H1 (cell line): Measurements from ENCODE around the gene KLF5. TPM values are rescaled to one million over a fixed set of nuclear protein-coding genes. Genes with fewer than 3 reads are reported as not detected.

Experiments used
- CTCF ChIA-PET: fragments of 300-600 bp; sonication (Branson Sonifier 250); formaldehyde crosslinking; loops from one replicate; lab custom pipeline; 2021; ENCODE audit not compliant: partially characterized antibody; lab: Charles Lee
- POLR2A ChIA-PET: fragments of 300-600 bp; sonication (Branson Sonifier 250); formaldehyde crosslinking; loops from one replicate; lab custom pipeline; 2021; ENCODE audit warnings: inconsistent platforms; ENCODE audit not compliant: partially characterized antibody; lab: Charles Lee
- DNase-seq, 2 experiments: peaks; one replicate each; pipeline versions ENCODE4 v3.0.0 to v3.0.0-alpha.2; 2010 to 2022; ENCODE audit warnings: low spot score in 2 of 2, low read depth in 1 of 2, mixed read lengths in 1 of 2
- FAIRE-seq: peaks from 2 replicates; lab custom pipeline; 2011; peaks lifted over from hg19 to GRCh38; lab: Jason Lieb, UNC
- H2AFZ ChIP-seq: 2 replicates; pipeline ENCODE4 v1.8.1; 2012; ENCODE audit warnings: low read length, inconsistent platforms
- H2AK5ac ChIP-seq: 2 replicates; pipeline ENCODE4 v1.6.1; 2013; ENCODE audit warnings: low read depth, low read length
- H2BK120ac ChIP-seq: replicated peaks from 2 replicates; pipeline ENCODE3; 2013; ENCODE audit warnings: low read depth, low read length, inconsistent platforms
- H2BK12ac ChIP-seq: 2 replicates; pipeline ENCODE4 v1.6.1; 2013; ENCODE audit warnings: low read depth, low read length
- H2BK15ac ChIP-seq: 2 replicates; pipeline ENCODE4 v1.6.1; 2013; ENCODE audit warnings: low read length
- H2BK20ac ChIP-seq: 2 replicates; pipeline ENCODE4 v1.6.1; 2013; ENCODE audit warnings: low read length
- H2BK5ac ChIP-seq: 2 replicates; pipeline ENCODE4 v1.6.1; 2013; ENCODE audit warnings: low read depth, low read length
- H3K14ac ChIP-seq: 2 replicates; pipeline ENCODE4 v1.6.1; 2013; ENCODE audit warnings: inconsistent platforms; ENCODE audit not compliant: insufficient read length
- H3K18ac ChIP-seq: 2 replicates; pipeline ENCODE4 v1.6.1; 2013; ENCODE audit warnings: low read length; ENCODE audit errors: extremely low read depth
- H3K23ac ChIP-seq: 2 replicates; pipeline ENCODE4 v1.6.1; 2013; ENCODE audit warnings: inconsistent platforms; ENCODE audit not compliant: insufficient read length
- H3K23me2 ChIP-seq: 2 replicates; pipeline ENCODE4 v1.6.1; 2013; ENCODE audit warnings: low read depth, low read length
- H3K27ac ChIP-seq: 2 replicates; pipeline ENCODE4 v1.6.1; 2011; ENCODE audit warnings: low read depth, low read length, inconsistent platforms
- H3K27me3 ChIP-seq, 4 experiments: replicated peaks in 1 of 4; 1 replicate in 1 of 4; 2 replicates in 3 of 4; pipeline versions ENCODE4 v1.6.1 to v1.8.1; 2011 to 2013; ENCODE audit warnings: low read length in 3 of 4, mild to moderate bottlenecking in 3 of 4, inconsistent platforms in 2 of 4, mixed read lengths in 2 of 4, moderate library complexity in 1 of 4; ENCODE audit not compliant: control insufficient read depth in 3 of 4, insufficient read depth in 3 of 4; ENCODE audit errors: extremely low read depth in 1 of 4
- H3K36me3 ChIP-seq, 4 experiments: 2 replicates each; pipeline versions ENCODE4 v1.6.1 to v1.8.1; 2011 to 2013; ENCODE audit warnings: mild to moderate bottlenecking in 4 of 4, low read length in 3 of 4, moderate library complexity in 2 of 4, control low read depth in 1 of 4, inconsistent platforms in 1 of 4; ENCODE audit not compliant: insufficient read depth in 4 of 4, control insufficient read depth in 2 of 4
- H3K4ac ChIP-seq: replicated peaks from 2 replicates; pipeline ENCODE3; 2013; ENCODE audit warnings: low read length, low read depth, mixed read lengths, inconsistent platforms; ENCODE audit not compliant: insufficient read length
- H3K4me1 ChIP-seq, 4 experiments: replicated peaks in 1 of 4; 1 replicate in 1 of 4; 2 replicates in 3 of 4; pipeline versions ENCODE4 v1.6.1 to v1.8.1; 2011 to 2013; ENCODE audit warnings: low read length in 3 of 4, inconsistent platforms in 2 of 4, mixed read lengths in 1 of 4; ENCODE audit not compliant: insufficient read depth in 4 of 4, control insufficient read depth in 3 of 4
- H3K4me2 ChIP-seq, 2 experiments: 2 replicates each; pipeline versions ENCODE4 v1.6.1 to v1.8.1; 2011 to 2013; ENCODE audit warnings: low read depth in 2 of 2, low read length in 2 of 2, control low read depth in 1 of 2, inconsistent platforms in 1 of 2, mild to moderate bottlenecking in 1 of 2; ENCODE audit not compliant: insufficient read depth in 1 of 2
- H3K4me3 ChIP-seq, 4 experiments: fragments of 200-600, 300-600 bp in 1 of 4; sonication (generic), shearing (Covaris generic), sonication (Bioruptor Twin) in 1 of 4; 2 replicates each; pipeline versions ENCODE4 v1.5.1 to v1.8.1; 2011 to 2016; ENCODE audit warnings: low read length in 4 of 4, low read depth in 3 of 4, control low read depth in 2 of 4, inconsistent platforms in 2 of 4, mild to moderate bottlenecking in 2 of 4, mixed read lengths in 1 of 4, moderate library complexity in 1 of 4; ENCODE audit not compliant: insufficient read depth in 2 of 4; ENCODE audit errors: extremely low read depth in 1 of 4
- H3K56ac ChIP-seq: replicated peaks from 2 replicates; pipeline ENCODE3; 2013; ENCODE audit warnings: low read depth, mild to moderate bottlenecking, mixed read lengths, low read length, inconsistent platforms; ENCODE audit not compliant: insufficient read length
- H3K79me1 ChIP-seq: 2 replicates; pipeline ENCODE4 v1.6.1; 2013; ENCODE audit warnings: low read depth, low read length, control low read depth
- H3K79me2 ChIP-seq, 2 experiments: 2 replicates each; pipeline versions ENCODE4 v1.6.1 to v1.8.1; 2012 to 2013; ENCODE audit warnings: low read length in 2 of 2, mild to moderate bottlenecking in 2 of 2, inconsistent platforms in 1 of 2; ENCODE audit not compliant: insufficient read depth in 2 of 2, control insufficient read depth in 1 of 2
- H3K9ac ChIP-seq, 4 experiments: replicated peaks in 1 of 4; 1 replicate in 1 of 4; 2 replicates in 3 of 4; pipeline versions ENCODE4 v1.6.1 to v1.8.1; 2011 to 2013; ENCODE audit warnings: low read depth in 3 of 4, low read length in 3 of 4, control low read depth in 2 of 4, mild to moderate bottlenecking in 2 of 4, moderate library complexity in 2 of 4, inconsistent platforms in 1 of 4; ENCODE audit errors: extremely low read depth in 1 of 4
- H3K9me3 ChIP-seq, 2 experiments: 2 replicates each; pipeline versions ENCODE4 v1.6.1 to v1.8.1; 2012 to 2013; ENCODE audit warnings: mild to moderate bottlenecking in 2 of 2, moderate library complexity in 2 of 2, control low read depth in 1 of 2, inconsistent platforms in 1 of 2, low read depth in 1 of 2, low read length in 1 of 2, mixed read lengths in 1 of 2; ENCODE audit not compliant: insufficient read depth in 2 of 2
- H4K20me1 ChIP-seq, 2 experiments: replicated peaks in 1 of 2; 2 replicates each; pipeline versions ENCODE3 to v1.8.1; 2011 to 2013; ENCODE audit warnings: inconsistent platforms in 2 of 2, low read length in 2 of 2, mild to moderate bottlenecking in 1 of 2; ENCODE audit not compliant: insufficient read depth in 2 of 2, control insufficient read depth in 1 of 2
- H4K5ac ChIP-seq: 2 replicates; pipeline ENCODE4 v1.6.1; 2013; ENCODE audit warnings: low read length, low read depth, mixed read lengths, inconsistent platforms; ENCODE audit not compliant: insufficient read length
- H4K8ac ChIP-seq: 2 replicates; pipeline ENCODE4 v1.8.0; 2013; ENCODE audit warnings: mild to moderate bottlenecking, moderate library complexity, low read length, inconsistent platforms; ENCODE audit not compliant: insufficient read depth; ENCODE audit errors: extremely low read depth
- H4K91ac ChIP-seq: replicated peaks from 2 replicates; pipeline ENCODE3; 2013; ENCODE audit warnings: low read length, mixed read lengths, inconsistent platforms; ENCODE audit not compliant: insufficient read length
- BRCA1 ChIP-seq: IDR thresholded peaks from 2 replicates; pipeline ENCODE4 v1.6.1; 2012; ENCODE audit warnings: low read depth, low read length, improper control_type of control experiment
- CBX5 ChIP-seq: fragments of 300-800, 300-1000 bp; sonication (generic); IDR thresholded peaks from 2 replicates; pipeline ENCODE4 v1.7.1; 2016; ENCODE audit warnings: antibody characterized with exemption, low read length, low read depth
- HDAC6 ChIP-seq: IDR thresholded peaks from one replicate; pipeline ENCODE4 v1.7.1; 2012; ENCODE audit warnings: low read depth, mild to moderate bottlenecking, inconsistent platforms, low read length, moderate library complexity
- JUND ChIP-seq: IDR thresholded peaks from 2 replicates; pipeline ENCODE4 v1.6.1; 2011; ENCODE audit warnings: mild to moderate bottlenecking, improper control_type of control experiment, low read length
- KDM4A ChIP-seq: IDR thresholded peaks from one replicate; pipeline ENCODE4 v1.7.1; 2012; ENCODE audit warnings: low read depth, mild to moderate bottlenecking, moderate library complexity, low read length, inconsistent platforms; ENCODE audit not compliant: severe bottlenecking
- KDM5A ChIP-seq: fragments of 200-600 bp; IDR thresholded peaks from 2 replicates; pipeline ENCODE4 v1.7.1; 2012; ENCODE audit warnings: mild to moderate bottlenecking, low read length, inconsistent platforms, mixed read lengths
- POLR2A ChIP-seq, 2 experiments: IDR thresholded peaks; 1 replicate in 1 of 2; 2 replicates in 1 of 2; pipeline ENCODE4 v1.6.1; 2011; ENCODE audit warnings: low read depth in 2 of 2, low read length in 2 of 2, mild to moderate bottlenecking in 2 of 2; ENCODE audit errors: control extremely low read depth in 1 of 2
- RBBP5 ChIP-seq: IDR thresholded peaks from 2 replicates; pipeline ENCODE4 v1.7.1; 2012; ENCODE audit warnings: low read depth, mild to moderate bottlenecking, inconsistent platforms, low read length, moderate library complexity, borderline replicate concordance
- SIN3A ChIP-seq, 2 experiments: IDR thresholded peaks in 1 of 2; conservative IDR thresholded peaks in 1 of 2; 2 replicates each; pipeline ENCODE4 v1.6.1; 2011 to 2012; ENCODE audit warnings: low read length in 2 of 2, improper control_type of control experiment in 1 of 2, low read depth in 1 of 2, mild to moderate bottlenecking in 1 of 2
- SP1 ChIP-seq: IDR thresholded peaks from 2 replicates; pipeline ENCODE4 v1.6.1; 2011; ENCODE audit warnings: low read depth, low read length
- SP2 ChIP-seq: IDR thresholded peaks from 2 replicates; pipeline ENCODE4 v1.6.1; 2012; ENCODE audit warnings: mild to moderate bottlenecking, low read length, inconsistent platforms
- TEAD4 ChIP-seq: IDR thresholded peaks from 2 replicates; pipeline ENCODE4 v1.6.1; 2012; ENCODE audit warnings: low read depth, low read length, inconsistent platforms, mixed read lengths
- USF2 ChIP-seq: IDR thresholded peaks from 2 replicates; pipeline ENCODE4 v1.6.1; 2011; ENCODE audit warnings: low read length, improper control_type of control experiment
- YY1 ChIP-seq: IDR thresholded peaks from 2 replicates; pipeline ENCODE4 v1.6.1; 2011; ENCODE audit warnings: low read depth, mild to moderate bottlenecking, low read length
- WGBS, 2 experiments: shearing (Covaris generic) in 1 of 2; methylation state at CpG; one replicate each; pipeline versions ENCODE4 v1.1.6 to v1.1.7; 2013 to 2015; ENCODE audit warnings: low lambda C conversion rate in 2 of 2, mixed read lengths in 2 of 2, inconsistent platforms in 1 of 2, low coverage in 1 of 2, missing lambda C conversion rate in 1 of 2; ENCODE audit not compliant: insufficient replicate concordance in 2 of 2, insufficient coverage in 1 of 2, insufficient read length in 1 of 2; ENCODE audit errors: extremely low coverage in 1 of 2, missing lambda C conversion rate in 1 of 2; 5-methylcytosine and 5-hydroxymethylcytosine counted together
- polyA plus RNA-seq, 7 experiments: library from polyadenylated mRNA; depleted of rRNA in 3 of 7; stranded (reverse) in 5 of 7; unstranded in 2 of 7; fragments of >200 nt in 5 of 7; fragments of 200-250 nt in 2 of 7; gene quantifications; 1 replicate in 5 of 7; 2 replicates in 1 of 7; 4 replicates in 1 of 7; pipeline versions ENCODE4 v1.2.1 to v1.2.3, GENCODE V29; 2011 to 2013; ENCODE audit warnings: missing spikeins in 2 of 7, mixed read lengths in 2 of 7
- total RNA-seq: library from RNA; stranded (reverse); fragmentation: NEBNext Ultra II Directional; extraction: Animal tissue kit (Norgen Biotek cat#: 25700); gene quantifications from 2 replicates; pipeline ENCODE4 v1.2.1, GENCODE V29; 2021

KLF5 gene
- total and polyA plus RNA-seq, 2 of the 8 experiments (the other 6 are each of a cell fraction or from before 2014, with no cell fraction given): 1.2 to 2.3 TPM

GRCh38 chr13:73058064-73058313 is 816 bp upstream of the KLF5 start:
- POLR2A ChIA-PET: interaction anchor here (0.5 to 1.6 kb wide), 3 partner anchors 18 to 114 kb away, joined by 3 to 7 read pairs (median 3); no protein-coding TSS in a partner anchor
- H3K27ac ChIP-seq: no peak overlapping the region
- H2AFZ ChIP-seq: no peak overlapping the region
- no peak overlapping the region for H4K91ac ChIP-seq
- no peak for TF ChIP-seq HDAC6
- TF ChIP-seq JUND: no peak
- TF ChIP-seq SP1: no peak
- TF ChIP-seq KDM4A: no peak
- TF ChIP-seq CBX5: no peak
- no peak for TF ChIP-seq SIN3A (conservative IDR thresholded peaks at IDR 0.05 in 1 of 2, IDR thresholded peaks at IDR 0.05 in 1 of 2; ENCODE audit: low read depth in 1 of 2, low read length in 2 of 2)
- no peak for TF ChIP-seq YY1
- TF ChIP-seq KDM5A: no peak
- TF ChIP-seq USF2: no peak
- TF ChIP-seq TEAD4: no peak
- no peak for TF ChIP-seq BRCA1
- TF ChIP-seq RBBP5: no peak
- no peak for TF ChIP-seq SP2
- no peak for TF ChIP-seq POLR2A (IDR thresholded peaks at IDR 0.05; ENCODE audit: control extremely low read depth in 1 of 2, low read depth in 2 of 2, low read length in 2 of 2)
- H3K23ac ChIP-seq: no peak overlapping the region
- H3K23me2 ChIP-seq: peaks cover 3% of the 10 kb centered on the region
- no peak overlapping the region for H2BK120ac ChIP-seq
- H3K14ac ChIP-seq: no peak overlapping the region
- H3K27me3 ChIP-seq: peaks cover 14 to 50% (median 37%) of the 10 kb centered on the region in 4 experiments
- no peak overlapping the region for H3K56ac ChIP-seq
- FAIRE-seq: no peak
- peak overlapping the region; percentile 90 to 94 for H3K4me2 ChIP-seq
- WGBS, 2 experiments: 41% methylated on average over 6 of the region's 6 CpGs; no CpG with 5 or more reads in 1 of the 2 experiments
- H4K20me1 ChIP-seq: peaks cover 0 to 4% of the 10 kb centered on the region in 2 experiments
- no peak for DNase-seq
- H3K36me3 ChIP-seq: no peaks in the 10 kb centered on the region
- no peaks in the 10 kb centered on the region for H3K79me2 ChIP-seq
- H3K4ac ChIP-seq: no peak overlapping the region
- H2BK5ac ChIP-seq: no peak overlapping the region
- H2BK12ac ChIP-seq: no peak overlapping the region
- H4K5ac ChIP-seq: no peak overlapping the region
- H3K9me3 ChIP-seq: no peaks in the 10 kb centered on the region
- 0 out of 2 replicates have a peak, but pooled peaks cover 2% of the 10 kb centered on the region for H3K79me1 ChIP-seq
- H3K18ac ChIP-seq: no peak overlapping the region
- H3K4me3 ChIP-seq: peak overlapping the region in 3 of 4 experiments; percentile 44 to 78 (median 58); a peak in 4 of 8 replicates
- H2BK20ac ChIP-seq: no peak overlapping the region
- no peak overlapping the region for H4K8ac ChIP-seq
- H3K4me1 ChIP-seq: peaks cover 0 to 15% (median 1%) of the 10 kb centered on the region in 4 experiments; a peak in 4 of 7 replicates
- no peak overlapping the region; a peak in 1 of 7 replicates for H3K9ac ChIP-seq
- CTCF ChIA-PET: interaction anchor here (1.0 to 1.3 kb wide), 2 partner anchors 17 to 34 kb away, joined by 3 to 5 read pairs; no protein-coding TSS in a partner anchor
- no peak overlapping the region for H2BK15ac ChIP-seq
- no peak overlapping the region for H2AK5ac ChIP-seq
